LNCAP (cell line): Measurements from ENCODE around the gene TRIM66.

Source experiments
- TF ChIP-seq, protein P1 (sequence below): fragments of 450-650 bp; IDR thresholded peaks from 2 replicates; pipeline ENCODE4 v1.5.1; 2017; ENCODE audit warnings: mild to moderate bottlenecking

The TRIM66 gene

DNA sequence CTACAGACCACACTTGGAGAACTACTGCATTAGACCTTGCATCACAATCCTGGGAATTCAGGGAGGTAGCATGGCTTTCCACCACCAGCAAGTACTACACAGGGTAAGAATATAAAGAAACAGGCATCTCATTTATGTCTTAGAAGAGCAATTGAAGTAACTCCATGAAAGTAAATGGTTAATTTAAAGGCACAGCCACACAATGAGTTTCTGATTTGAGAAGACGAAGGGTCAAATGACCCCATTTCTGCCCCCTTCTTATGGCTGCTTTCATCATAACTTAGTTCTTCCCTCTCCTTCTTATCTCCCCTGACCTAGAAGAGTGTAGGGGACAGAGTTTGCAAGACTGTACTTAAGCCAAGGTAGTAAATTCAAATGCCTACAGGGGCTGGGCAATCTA is 6.0 kb downstream of the TRIM66 start:
- TF ChIP-seq, protein P1, sequence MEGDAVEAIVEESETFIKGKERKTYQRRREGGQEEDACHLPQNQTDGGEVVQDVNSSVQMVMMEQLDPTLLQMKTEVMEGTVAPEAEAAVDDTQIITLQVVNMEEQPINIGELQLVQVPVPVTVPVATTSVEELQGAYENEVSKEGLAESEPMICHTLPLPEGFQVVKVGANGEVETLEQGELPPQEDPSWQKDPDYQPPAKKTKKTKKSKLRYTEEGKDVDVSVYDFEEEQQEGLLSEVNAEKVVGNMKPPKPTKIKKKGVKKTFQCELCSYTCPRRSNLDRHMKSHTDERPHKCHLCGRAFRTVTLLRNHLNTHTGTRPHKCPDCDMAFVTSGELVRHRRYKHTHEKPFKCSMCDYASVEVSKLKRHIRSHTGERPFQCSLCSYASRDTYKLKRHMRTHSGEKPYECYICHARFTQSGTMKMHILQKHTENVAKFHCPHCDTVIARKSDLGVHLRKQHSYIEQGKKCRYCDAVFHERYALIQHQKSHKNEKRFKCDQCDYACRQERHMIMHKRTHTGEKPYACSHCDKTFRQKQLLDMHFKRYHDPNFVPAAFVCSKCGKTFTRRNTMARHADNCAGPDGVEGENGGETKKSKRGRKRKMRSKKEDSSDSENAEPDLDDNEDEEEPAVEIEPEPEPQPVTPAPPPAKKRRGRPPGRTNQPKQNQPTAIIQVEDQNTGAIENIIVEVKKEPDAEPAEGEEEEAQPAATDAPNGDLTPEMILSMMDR, result no peak

DNA sequence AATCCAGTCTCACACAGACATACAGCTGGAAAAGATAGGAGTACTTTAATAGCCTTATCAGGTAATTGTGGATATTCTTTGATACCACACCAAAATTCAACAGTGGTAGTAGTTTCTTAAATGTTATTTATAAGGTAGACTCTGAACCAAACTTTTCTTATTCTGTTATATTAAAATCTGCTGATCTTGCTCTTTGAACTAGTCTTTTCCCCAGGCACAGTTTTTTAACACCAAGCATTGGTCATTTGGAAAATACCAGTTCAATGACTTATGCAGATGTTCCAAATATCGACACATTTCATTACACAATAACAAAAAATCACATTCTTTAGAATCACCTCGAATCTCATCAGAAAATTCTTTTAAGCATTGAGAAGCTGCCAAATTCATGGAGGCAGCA is 7.6 kb downstream of the TRIM66 start:
- TF ChIP-seq, protein P1, result no peak

DNA sequence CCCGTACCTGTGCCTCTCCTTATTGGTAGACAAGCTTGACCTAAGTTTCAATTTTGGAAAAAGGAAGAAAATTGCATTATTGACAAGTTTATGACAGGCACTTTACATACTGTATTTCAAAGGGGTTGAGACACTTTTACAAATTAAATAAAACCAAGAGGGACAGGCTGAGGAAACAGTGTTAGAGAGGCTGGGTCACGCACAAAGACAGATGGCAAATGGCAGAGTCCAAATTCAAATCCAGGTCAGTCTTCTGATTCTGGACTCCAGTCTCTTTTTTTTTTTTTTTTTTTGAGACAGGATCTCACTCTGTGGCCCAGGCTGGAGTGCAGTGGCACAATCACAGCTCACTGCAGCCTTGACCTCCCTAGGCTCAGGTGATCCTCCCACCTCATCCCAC is 10.1 kb downstream of the TRIM66 start:
- TF ChIP-seq, protein P1, result no peak

DNA sequence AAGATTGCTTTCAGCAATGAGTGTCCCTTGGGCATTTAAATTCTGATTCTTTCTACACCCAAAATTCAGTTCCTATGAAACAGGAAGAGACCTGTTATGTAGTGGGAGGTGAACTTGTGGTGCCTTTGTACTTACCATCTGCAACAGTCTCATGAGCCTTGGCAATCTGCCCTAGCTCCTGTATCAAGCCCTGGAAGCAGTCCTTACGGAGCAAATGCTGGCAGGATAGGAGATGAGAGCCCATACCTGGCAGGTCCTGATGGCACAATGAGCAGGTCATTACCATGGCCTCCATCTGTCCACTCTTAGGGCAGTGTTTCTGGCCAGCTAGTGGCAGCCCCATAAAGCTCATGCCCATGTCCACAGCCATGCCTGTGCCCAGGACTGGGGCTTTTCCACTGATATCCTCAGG is 10.8 kb downstream of the TRIM66 start:
- TF ChIP-seq, protein P1, result no peak

DNA sequence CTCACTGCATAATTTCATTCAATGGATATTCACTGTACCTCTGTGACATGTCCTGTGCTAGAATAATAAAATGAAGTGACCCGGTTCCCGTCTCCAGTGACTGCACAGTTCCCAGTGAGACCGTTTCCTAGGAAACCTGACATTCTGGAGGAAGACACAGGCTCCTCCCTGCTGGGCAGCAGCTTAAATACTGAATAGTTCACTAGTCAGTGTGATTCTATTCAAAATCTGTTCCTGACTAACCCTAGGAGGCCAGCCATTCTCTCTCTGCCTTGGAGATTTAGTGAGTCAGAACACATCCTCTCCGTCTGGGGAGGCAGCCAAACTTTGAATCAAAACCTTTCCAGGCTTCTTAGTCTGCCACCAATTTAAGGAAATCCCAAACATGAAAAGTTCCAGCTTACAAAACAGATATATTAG is 11.3 kb downstream of the TRIM66 start:
- TF ChIP-seq, protein P1, result no peak

DNA sequence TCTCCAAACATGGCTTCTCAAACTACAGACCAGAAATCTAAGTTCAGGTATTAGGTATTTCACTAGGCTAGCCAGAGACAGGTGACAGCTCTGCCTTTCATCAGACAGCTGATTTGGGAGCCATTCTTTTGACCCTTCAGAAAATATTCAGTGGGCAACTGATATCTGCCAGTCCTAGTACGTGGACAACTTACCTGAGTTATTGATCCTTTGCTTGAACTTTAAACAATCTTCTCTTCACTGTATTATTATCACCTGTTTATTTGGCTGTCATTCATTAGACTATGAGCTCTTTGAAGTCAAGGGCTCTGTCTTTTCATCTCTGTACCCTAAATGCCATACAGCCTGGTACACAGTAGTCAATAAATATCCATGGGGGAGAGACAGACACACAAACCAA is 17.2 kb downstream of the TRIM66 start:
- TF ChIP-seq, protein P1, result no peak

DNA sequence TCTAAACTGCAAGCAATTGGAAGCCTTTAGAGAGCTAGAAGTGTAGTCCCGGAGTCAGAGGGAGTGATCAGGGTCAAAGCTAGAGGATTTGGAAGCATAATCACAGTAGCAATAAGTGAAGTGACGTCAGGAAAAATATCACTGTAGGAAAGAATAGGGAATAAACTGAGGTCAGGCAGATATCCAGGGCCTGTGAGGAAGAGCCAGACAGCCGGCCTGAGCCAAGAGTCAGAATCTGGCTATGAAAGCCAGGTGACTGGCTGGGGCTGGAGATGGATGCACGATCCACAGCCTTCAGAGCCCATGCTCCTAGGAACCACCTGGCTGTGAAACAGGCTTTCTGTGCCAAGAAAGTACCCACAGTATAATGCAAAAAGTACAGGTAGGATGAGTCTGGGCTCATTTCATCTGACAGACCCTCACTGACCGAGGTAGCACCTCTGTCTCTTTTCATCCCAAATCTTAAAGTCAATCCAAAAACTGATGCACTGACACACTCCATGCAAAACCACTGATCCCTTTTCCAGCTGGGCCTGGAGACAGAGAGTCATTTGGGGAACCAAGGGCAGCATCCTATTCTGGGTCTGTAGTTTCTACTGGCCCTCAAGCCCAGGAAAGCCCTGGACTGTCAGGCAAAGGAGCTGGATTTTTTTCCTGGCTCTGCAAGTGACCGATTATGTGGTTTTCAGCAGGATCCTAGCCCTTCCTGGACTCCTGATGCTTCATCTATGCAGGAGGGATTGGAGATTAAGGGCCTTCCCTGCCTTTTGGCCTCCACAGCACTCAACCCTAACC is 21.3 kb downstream of the TRIM66 start:
- TF ChIP-seq, protein P1, result no peak
